Activated CD4-positive, alpha-beta T cell treated with anti-CD3 and anti-CD28 coated beads, Interleukin-2, amount 50 U/mL, for 16 hours (primary cell): ENCODE results near the gene CLTB.

ENCODE experiments used
- DNase-seq: peaks from one replicate; pipeline ENCODE4 v3.0.0-alpha.2; 2020

Gene CLTB

GRCh38 chr5:176400382-176401156, 15.8 kb downstream of the CLTB start:
- no peak for DNase-seq

GRCh38 chr5:176397736-176398420, 18.5 kb downstream of the CLTB start:
- no peak for DNase-seq

GRCh38 chr5:176396330-176396729, 20.0 kb downstream of the CLTB start:
- no peak for DNase-seq

GRCh38 chr5:176394881-176395675, 21.3 kb downstream of the CLTB start:
- no peak for DNase-seq

- no peak for DNase-seq
These were observed 22.2 kb downstream of the CLTB start for GRCh38 chr5:176394096-176394495.

GRCh38 chr5:176392526-176392925, 23.8 kb downstream of the CLTB start:
- DNase-seq = no peak

- DNase-seq = no peak
These were observed 24.3 kb downstream of the CLTB start for GRCh38 chr5:176391999-176392398.

- no peak for DNase-seq
These were observed 24.9 kb downstream of the CLTB start for GRCh38 chr5:176391479-176391878.

GRCh38 chr5:176389135-176390123, 26.9 kb downstream of the CLTB start:
- no peak for DNase-seq

GRCh38 chr5:176388444-176389134, 27.8 kb downstream of the CLTB start, which contains the start of the genes HIGD2A and NOP16:
HIGD2A (plus strand) TSS chr5:176388751; CDS start chr5:176388820, 69 bp downstream.
NOP16 (minus strand) TSS chr5:176388598; CDS start chr5:176388539, 59 bp downstream.
- DNase-seq = peak; percentile 99

- DNase-seq = peak; percentile 16
These were observed 28.3 kb downstream of the CLTB start for GRCh38 chr5:176388003-176388443.

GRCh38 chr5:176387384-176387925, 28.9 kb downstream of the CLTB start:
- no peak for DNase-seq

GRCh38 chr5:176386491-176386890, 29.8 kb downstream of the CLTB start:
- no peak for DNase-seq

GRCh38 chr5:176384991-176385390, 31.3 kb downstream of the CLTB start:
- no peak for DNase-seq

- DNase-seq = no peak
These were observed 31.9 kb downstream of the CLTB start for GRCh38 chr5:176384366-176384930.

GRCh38 chr5:176383961-176384360, 32.4 kb downstream of the CLTB start:
- no peak for DNase-seq

GRCh38 chr5:176383248-176383905, 33.0 kb downstream of the CLTB start:
- DNase-seq = no peak

- no peak for DNase-seq
These were observed 33.6 kb downstream of the CLTB start for GRCh38 chr5:176382721-176383120.

- no peak for DNase-seq
These were observed 34.4 kb downstream of the CLTB start for GRCh38 chr5:176381979-176382378.

- no peak for DNase-seq
These were observed 34.9 kb downstream of the CLTB start for GRCh38 chr5:176381423-176381822.
